ENCODE results near the gene IFNA13. TPM values are rescaled to one million over a fixed set of nuclear protein-coding genes. Genes with fewer than 3 reads are reported as not detected.
"Not testable (repeated sequence)": the region's sequence is repeated elsewhere in the genome, so short reads cannot be mapped to it uniquely, and the experiment has no call there.

IFNA13 gene
- total RNA-seq, 3 donors from 2014 or later = not detected

GRCh38 chr9:21383627-21384026, 15.8 kb upstream of the IFNA13 start:
- Histone ChIP-seq H3K4me3 (no peak overlapping the region), H3K4me1 (no peaks in the 10 kb centered on the region), H3K27me3 (peaks cover 0 to 11% of the 10 kb centered on the region in 2 donors), H3K27ac (no peak overlapping the region), H3K9me3 (no peaks in the 10 kb centered on the region), H3K36me3 (no peaks in the 10 kb centered on the region)
- no peak for DNase-seq (ENCODE audit: low spot score in 2 of 2)
- TF ChIP-seq POLR2A (IDR thresholded peaks at IDR 0.05) (no peak), POLR2AphosphoS5 (IDR thresholded peaks at IDR 0.05) (no peak), CTCF (IDR thresholded peaks at IDR 0.05) (no peak)
- intact Hi-C loops (cut with DNase I; ENCODE audit: low total_unique reads) = loop anchor here (10.0 kb wide), 1 partner anchor 541 kb away; no protein-coding TSS in a partner anchor

DNA sequence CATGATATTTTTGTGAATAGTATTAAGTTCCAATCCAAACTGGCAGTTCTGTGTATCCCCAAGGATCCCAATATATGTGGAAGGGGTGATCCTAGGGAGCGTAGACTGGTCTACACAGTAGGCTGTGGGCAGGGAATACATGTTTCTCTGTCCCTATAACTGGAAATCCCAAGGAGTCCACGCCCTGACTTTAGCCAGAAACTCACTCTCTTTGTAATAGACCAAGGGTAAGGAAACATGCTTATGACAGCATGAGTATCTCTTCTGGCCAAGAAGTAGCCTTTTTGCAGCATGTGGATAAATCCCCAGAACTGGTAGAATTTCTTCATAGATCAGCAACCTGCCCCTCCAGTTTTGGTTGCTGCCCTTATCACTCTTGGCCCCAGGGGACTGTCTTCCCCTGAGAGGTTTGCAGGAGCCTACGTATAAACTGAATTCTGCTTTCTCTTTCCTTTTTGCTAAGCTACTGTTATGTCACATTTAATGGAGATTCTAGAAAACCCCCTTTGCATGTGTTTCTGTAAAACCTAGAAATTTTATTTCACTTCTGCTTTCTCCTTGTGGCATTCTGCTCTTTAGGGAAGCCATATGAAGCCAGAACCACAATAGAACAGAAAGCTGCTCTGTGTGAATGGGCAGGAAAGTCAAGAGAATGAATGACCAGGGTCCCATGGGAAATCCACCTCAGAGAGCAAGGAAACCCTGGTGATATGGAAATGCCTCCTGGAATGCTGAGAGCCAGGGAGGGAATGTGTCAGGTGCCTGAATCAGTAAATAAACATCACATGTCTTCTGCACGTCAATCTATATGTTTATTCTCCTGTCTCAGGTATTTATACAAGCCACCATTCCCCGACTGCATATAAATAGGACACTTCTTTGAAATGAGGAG, 13.8 kb upstream of the IFNA13 start:
- H3K9me3 ChIP-seq = no peaks in the 10 kb centered on the region
- intact Hi-C loops (cut with DNase I; ENCODE audit: low total_unique reads) = loop anchor here (10.0 kb wide), 1 partner anchor 543 kb away; no protein-coding TSS in a partner anchor
- peaks cover 0 to 7% of the 10 kb centered on the region in 2 donors for H3K27me3 ChIP-seq
- TF ChIP-seq POLR2AphosphoS5 (IDR thresholded peaks at IDR 0.05) = no peak
- TF ChIP-seq POLR2A (IDR thresholded peaks at IDR 0.05) = no peak
- TF ChIP-seq CTCF (IDR thresholded peaks at IDR 0.05) = no peak
- no peaks in the 10 kb centered on the region for H3K4me1 ChIP-seq
- H3K27ac ChIP-seq = no peak overlapping the region
- no peak for DNase-seq (ENCODE audit: low spot score in 2 of 2)
- no peak overlapping the region for H3K4me3 ChIP-seq
- H3K36me3 ChIP-seq = no peaks in the 10 kb centered on the region

GRCh38 chr9:21371467-21371866, 3.6 kb upstream of the IFNA13 start:
- H3K27ac ChIP-seq; H3K27me3 ChIP-seq; H3K36me3 ChIP-seq; intact Hi-C loops (cut with DNase I; ENCODE audit: low total_unique reads); H3K9me3 ChIP-seq; H3K4me3 ChIP-seq; H3K4me1 ChIP-seq; DNase-seq (ENCODE audit: low spot score in 2 of 2): not testable (repeated sequence)

GRCh38 chr9:21367169-21367568, 688 bp downstream of the IFNA13 start:
- intact Hi-C loops (cut with DNase I; ENCODE audit: low total_unique reads); H3K36me3 ChIP-seq: not testable (repeated sequence)

GRCh38 chr9:21362287-21362686, 5.6 kb downstream of the IFNA13 start:
- no peak for TF ChIP-seq POLR2AphosphoS5 (IDR thresholded peaks at IDR 0.05)
- no peak for TF ChIP-seq POLR2A (IDR thresholded peaks at IDR 0.05)
- no peak for TF ChIP-seq CTCF (IDR thresholded peaks at IDR 0.05)
- no peak for DNase-seq (ENCODE audit: low spot score in 2 of 2)
- intact Hi-C loops (cut with DNase I; ENCODE audit: low total_unique reads) = no loop called here

More at GRCh38 chr9:21367169-21367568, 688 bp downstream of the IFNA13 start:
- not testable (repeated sequence) for H3K27me3 ChIP-seq; DNase-seq (ENCODE audit: low spot score in 2 of 2); H3K9me3 ChIP-seq; H3K4me1 ChIP-seq; H3K4me3 ChIP-seq; H3K27ac ChIP-seq

More at GRCh38 chr9:21362287-21362686, 5.6 kb downstream of the IFNA13 start:
- Histone ChIP-seq H3K36me3 (no peaks in the 10 kb centered on the region), H3K9me3 (no peaks in the 10 kb centered on the region), H3K27ac (no peak overlapping the region), H3K4me3 (no peak overlapping the region), H3K4me1 (no peaks in the 10 kb centered on the region), H3K27me3 (no peaks in the 10 kb centered on the region)

Measured in breast epithelium (tissue), 4 donors.